H1 (cell line): ENCODE results near the gene NT5DC1. TPM values are rescaled to one million over a fixed set of nuclear protein-coding genes. Genes with fewer than 3 reads are reported as not detected.

ENCODE experiments used
- BRCA1 ChIP-seq: IDR thresholded peaks from 2 replicates; pipeline ENCODE4 v1.6.1; 2012; ENCODE audit warnings: low read depth, low read length, improper control_type of control experiment
- CHD1 ChIP-seq: IDR thresholded peaks from 2 replicates; pipeline ENCODE4 v1.6.1; 2012; ENCODE audit warnings: low read depth, low read length, improper control_type of control experiment
- CHD7 ChIP-seq: fragments of 300-600 bp; sonication (generic); IDR thresholded peaks from 2 replicates; pipeline ENCODE4 v1.7.1; 2012; ENCODE audit warnings: low read length, moderate library complexity, mild to moderate bottlenecking, inconsistent platforms; ENCODE audit not compliant: insufficient replicate concordance
- EP300 ChIP-seq, 2 experiments: IDR thresholded peaks; 1 replicate in 1 of 2; 2 replicates in 1 of 2; pipeline ENCODE4 v1.6.1; 2011 to 2012; ENCODE audit warnings: low read depth in 2 of 2, low read length in 2 of 2, mild to moderate bottlenecking in 2 of 2, borderline replicate concordance in 1 of 2, inconsistent platforms in 1 of 2, moderate library complexity in 1 of 2
- HDAC2 ChIP-seq, 2 experiments: fragments of 300-600 bp in 1 of 2; sonication (generic) in 1 of 2; IDR thresholded peaks; 2 replicates each; pipeline ENCODE4 v1.6.1; 2011 to 2012; ENCODE audit warnings: low read depth in 2 of 2, low read length in 2 of 2, mild to moderate bottlenecking in 2 of 2, moderate library complexity in 2 of 2, borderline replicate concordance in 1 of 2, inconsistent platforms in 1 of 2
- JUND ChIP-seq: IDR thresholded peaks from 2 replicates; pipeline ENCODE4 v1.6.1; 2011; ENCODE audit warnings: mild to moderate bottlenecking, improper control_type of control experiment, low read length
- RNF2 ChIP-seq: fragments of 200-900, 300-1000 bp; sonication (generic); IDR thresholded peaks from 2 replicates; pipeline ENCODE4 v1.7.1; 2016; ENCODE audit warnings: borderline replicate concordance, low read depth, mild to moderate bottlenecking, antibody characterized with exemption, low read length; ENCODE audit not compliant: poor library complexity, severe bottlenecking; ENCODE audit errors: missing control alignments
- polyA plus RNA-seq, 7 experiments: library from polyadenylated mRNA; depleted of rRNA in 3 of 7; stranded (reverse) in 5 of 7; unstranded in 2 of 7; fragments of >200 nt in 5 of 7; fragments of 200-250 nt in 2 of 7; gene quantifications; 1 replicate in 5 of 7; 2 replicates in 1 of 7; 4 replicates in 1 of 7; pipeline versions ENCODE4 v1.2.1 to v1.2.3, GENCODE V29; 2011 to 2013; ENCODE audit warnings: missing spikeins in 2 of 7, mixed read lengths in 2 of 7
- total RNA-seq: library from RNA; stranded (reverse); fragmentation: NEBNext Ultra II Directional; extraction: Animal tissue kit (Norgen Biotek cat#: 25700); gene quantifications from 2 replicates; pipeline ENCODE4 v1.2.1, GENCODE V29; 2021

Gene NT5DC1
- total and polyA plus RNA-seq, 2 of the 8 experiments (the other 6 are each of a cell fraction or from before 2014, with no cell fraction given) = 25.3 to 72.7 TPM

GRCh38 chr6:116108836-116109235, 8.2 kb downstream of the NT5DC1 start (continued):
- no peak for TF ChIP-seq RNF2
- TF ChIP-seq JUND = no peak
- no peak for TF ChIP-seq EP300 (IDR thresholded peaks at IDR 0.05; ENCODE audit: borderline replicate concordance in 1 of 2, low read depth in 2 of 2, low read length in 2 of 2)
- TF ChIP-seq HDAC2 (IDR thresholded peaks at IDR 0.05; ENCODE audit: borderline replicate concordance in 1 of 2, low read depth in 2 of 2, low read length in 2 of 2) = no peak
- no peak for TF ChIP-seq CHD1
- no peak for TF ChIP-seq CHD7
- TF ChIP-seq BRCA1 = no peak
